Thyroid gland (tissue), 4 donors: ENCODE data around the gene LST1. TPM values are rescaled to one million over a fixed set of nuclear protein-coding genes. Genes with fewer than 3 reads are reported as not detected.
A peak's percentile ranks its signal among the peaks of the same experiment; 100 is the strongest.

ENCODE experiments used
- DNase-seq, 2 donors: peaks; one replicate each; pipeline ENCODE4 v3.0.0-alpha.2; 2019
- H3K27ac ChIP-seq, 3 donors: fragments of 200-600 bp; sonication (generic); 1 replicate in 2 of 3; 2 replicates in 1 of 3; pipeline ENCODE4 v1.5.1; 2016 to 2019; ENCODE audit warnings: mild to moderate bottlenecking in 1 of 3, moderate library complexity in 1 of 3
- H3K27me3 ChIP-seq: fragments of 200-600 bp; sonication (generic); one replicate; pipeline ENCODE4 v1.5.1; 2019
- H3K36me3 ChIP-seq, 2 donors: fragments of 200-600 bp; sonication (generic); one replicate each; pipeline ENCODE4 v1.5.1; 2016 to 2019
- H3K4me1 ChIP-seq, 2 donors: fragments of 200-600 bp; sonication (generic); one replicate each; pipeline ENCODE4 v1.5.1; 2017 to 2019
- H3K4me3 ChIP-seq, 3 donors: fragments of 200-600 bp; sonication (generic); replicated peaks in 1 of 3; 1 replicate in 2 of 3; 2 replicates in 1 of 3; pipeline ENCODE4 v1.5.1; 2016; ENCODE audit warnings: mild to moderate bottlenecking in 1 of 3
- H3K9me3 ChIP-seq: fragments of 200-600 bp; sonication (generic); one replicate; pipeline ENCODE4 v1.5.1; 2017
- CTCF ChIP-seq, 6 experiments: fragments of 200-600 bp in 3 of 6; fragments of 450-650 bp in 3 of 6; sonication (generic) in 3 of 6; IDR thresholded peaks; one replicate each; pipeline ENCODE4 v1.5.1; 2016 to 2019; ENCODE audit warnings: antibody characterized with exemption in 6 of 6, mild to moderate bottlenecking in 2 of 6, inconsistent platforms in 1 of 6, moderate library complexity in 1 of 6
- POLR2A ChIP-seq, 2 donors: fragments of 450-650 bp; IDR thresholded peaks; one replicate each; pipeline ENCODE4 v1.6.1; 2017; ENCODE audit warnings: antibody characterized with exemption in 2 of 2, mild to moderate bottlenecking in 2 of 2, moderate library complexity in 1 of 2
- WGBS, 2 donors: methylation state at CpG; one replicate each; pipeline ENCODE4 v1.1.5; 2017; 5-methylcytosine and 5-hydroxymethylcytosine counted together
- intact Hi-C: fragments of 100-400 bp; cut with DNase I; formaldehyde crosslinking; loops from one replicate; pipeline ENCODE4 v1.15.1; 2023
- total RNA-seq, 4 donors: library from RNA; depleted of rRNA; stranded (reverse); fragments of >200 nt; gene quantifications; one replicate each; pipeline ENCODE4 v1.2.3, GENCODE V29; 2016

Gene LST1
- total RNA-seq, 4 donors from 2014 or later = 2.5 to 23.4 (median 3.2) TPM; not detected in 1

GRCh38 chr6:31546339-31546957 is 39.6 kb upstream of the LST1 start, which contains the start of gene ATP6V1G2:
Gene ATP6V1G2, minus strand, starts transcription at chr6:31546608. Its CDS starts 49 bp downstream, at chr6:31546559.
- peaks cover 4 to 22% of the 10 kb centered on the region in 2 donors for H3K36me3 ChIP-seq
- peak within 1 kb of the TSS in 2 of 3 donors; percentile 7 to 25 for H3K4me3 ChIP-seq
- TF ChIP-seq POLR2A (IDR thresholded peaks at IDR 0.05) (no peak), CTCF (IDR thresholded peaks at IDR 0.05) (peak; percentile 72 to 98 (median 97))
- H3K9me3 ChIP-seq = no peaks in the 10 kb centered on the region
- peaks cover 17 to 18% of the 10 kb centered on the region in 2 donors for H3K4me1 ChIP-seq
- H3K27ac ChIP-seq = peak within 1 kb of the TSS; percentile 66 to 85 (median 66)
- intact Hi-C loops = loop anchor here (5.0 to 10.0 kb wide), 2 partner anchors 51 to 52 kb away; partner anchors contain the start of gene MICB
- peak; percentile 90 for DNase-seq
- no peaks in the 10 kb centered on the region for H3K27me3 ChIP-seq
- WGBS, 2 donors = 5 to 6% methylated on average over 11 of the region's 11 CpGs

- peak within 1 kb of the TSS; percentile 66 to 85 (median 66) for H3K27ac ChIP-seq
- no peak for TF ChIP-seq CTCF (IDR thresholded peaks at IDR 0.05)
- TF ChIP-seq POLR2A (IDR thresholded peaks at IDR 0.05) = peak in 1 of 2 donors; percentile 68
- 0 to 1% methylated on average over 24 to 25 of the region's 25 CpGs for WGBS, 2 donors
- peaks cover 4 to 22% of the 10 kb centered on the region in 2 donors for H3K36me3 ChIP-seq
- DNase-seq = peak; percentile 96
- intact Hi-C loops = loop anchor here (5.0 to 10.0 kb wide), 2 partner anchors 50 to 52 kb away; partner anchors contain the start of gene MICB
- no peaks in the 10 kb centered on the region for H3K9me3 ChIP-seq
- peaks cover 17 to 18% of the 10 kb centered on the region in 2 donors for H3K4me1 ChIP-seq
- H3K27me3 ChIP-seq = no peaks in the 10 kb centered on the region
- peak within 1 kb of the TSS in 2 of 3 donors; percentile 7 to 25 for H3K4me3 ChIP-seq
Measured at GRCh38 chr6:31546958-31547726, 38.9 kb upstream of the LST1 start, which contains the start of gene NFKBIL1. Gene NFKBIL1, plus strand, starts transcription at chr6:31547608. Its CDS starts 87 bp downstream, at chr6:31547695.

- DNase-seq = peak in 1 of 2 donors; percentile 12
- 72 to 78% methylated on average over 18 to 24 of the region's 24 CpGs for WGBS, 2 donors
- H3K27me3 ChIP-seq = no peaks in the 10 kb centered on the region
Measured at GRCh38 chr6:31547727-31548543, 38.1 kb upstream of the LST1 start.

GRCh38 chr6:31548544-31548873 is 37.6 kb upstream of the LST1 start:
- H3K4me1 ChIP-seq = peaks cover 11 to 13% of the 10 kb centered on the region in 2 donors
- H3K36me3 ChIP-seq = peaks cover 5 to 22% of the 10 kb centered on the region in 2 donors
- 93 to 96% methylated on average over 2 of the region's 2 CpGs for WGBS, 2 donors
- no peak for DNase-seq
- H3K27me3 ChIP-seq = no peaks in the 10 kb centered on the region
- peak overlapping the region in 1 of 3 donors; percentile 25 for H3K4me3 ChIP-seq
- H3K27ac ChIP-seq = peak overlapping the region in 1 of 3 donors; percentile 85
- no peaks in the 10 kb centered on the region for H3K9me3 ChIP-seq
- TF ChIP-seq POLR2A (IDR thresholded peaks at IDR 0.05) (no peak), CTCF (IDR thresholded peaks at IDR 0.05) (no peak)
- intact Hi-C loops = loop anchor here (5.0 to 10.0 kb wide), 2 partner anchors 49 to 54 kb away; partner anchors contain the start of gene MICB

More at GRCh38 chr6:31547727-31548543, 38.1 kb upstream of the LST1 start:
- TF ChIP-seq CTCF (IDR thresholded peaks at IDR 0.05) (no peak), POLR2A (IDR thresholded peaks at IDR 0.05) (no peak)
- Histone ChIP-seq H3K4me1 (peaks cover 13 to 14% of the 10 kb centered on the region in 2 donors), H3K9me3 (no peaks in the 10 kb centered on the region), H3K27ac (peak overlapping the region; percentile 66 to 85 (median 66)), H3K4me3 (peak overlapping the region in 2 of 3 donors; percentile 7 to 25), H3K36me3 (peaks cover 4 to 22% of the 10 kb centered on the region in 2 donors)
- intact Hi-C loops = loop anchor here (5.0 to 10.0 kb wide), 2 partner anchors 49 to 53 kb away; partner anchors contain the start of gene MICB
